ENCODE results near the gene ALDH16A1.

DNA sequence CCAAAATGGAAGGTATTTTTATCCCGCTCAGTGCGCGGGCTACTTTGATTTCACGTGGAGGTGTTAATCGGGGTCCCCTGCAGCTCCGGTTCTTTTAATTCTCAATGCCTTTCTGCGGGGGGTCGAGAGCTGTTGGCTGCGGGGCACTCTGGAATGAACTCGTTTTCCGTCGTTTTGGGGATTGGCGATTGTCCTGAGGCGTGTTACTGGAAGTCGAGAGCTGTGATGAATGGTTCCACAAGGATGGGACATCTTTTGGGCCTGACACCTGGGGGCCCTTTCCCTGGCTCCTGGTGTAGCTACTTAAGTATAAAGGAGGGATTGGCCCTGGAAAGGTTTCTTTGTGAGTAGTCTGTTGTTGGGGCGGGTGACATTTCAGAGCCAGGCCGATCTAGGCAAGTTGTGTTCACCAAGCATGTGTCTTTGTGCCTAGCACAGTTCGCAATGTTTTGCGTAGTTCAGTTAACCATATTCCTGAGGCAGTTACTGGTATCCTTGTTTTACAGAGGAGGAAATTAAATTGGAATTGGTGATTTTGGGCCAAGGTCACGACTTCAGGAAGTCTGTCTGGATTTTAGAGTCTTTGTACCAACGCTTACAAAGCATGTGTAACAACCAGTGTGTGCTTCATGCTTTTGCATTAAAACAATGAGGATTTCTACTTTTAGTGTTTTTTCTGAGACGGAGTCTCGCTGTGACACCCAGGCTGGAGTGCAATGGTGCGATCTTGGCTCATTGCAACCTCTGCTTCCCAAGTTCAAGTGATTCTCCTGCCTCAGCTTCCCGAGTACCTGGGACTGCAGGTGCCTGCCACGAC is 35.2 kb downstream of the ALDH16A1 start:
- TF ChIP-seq, protein P1, sequence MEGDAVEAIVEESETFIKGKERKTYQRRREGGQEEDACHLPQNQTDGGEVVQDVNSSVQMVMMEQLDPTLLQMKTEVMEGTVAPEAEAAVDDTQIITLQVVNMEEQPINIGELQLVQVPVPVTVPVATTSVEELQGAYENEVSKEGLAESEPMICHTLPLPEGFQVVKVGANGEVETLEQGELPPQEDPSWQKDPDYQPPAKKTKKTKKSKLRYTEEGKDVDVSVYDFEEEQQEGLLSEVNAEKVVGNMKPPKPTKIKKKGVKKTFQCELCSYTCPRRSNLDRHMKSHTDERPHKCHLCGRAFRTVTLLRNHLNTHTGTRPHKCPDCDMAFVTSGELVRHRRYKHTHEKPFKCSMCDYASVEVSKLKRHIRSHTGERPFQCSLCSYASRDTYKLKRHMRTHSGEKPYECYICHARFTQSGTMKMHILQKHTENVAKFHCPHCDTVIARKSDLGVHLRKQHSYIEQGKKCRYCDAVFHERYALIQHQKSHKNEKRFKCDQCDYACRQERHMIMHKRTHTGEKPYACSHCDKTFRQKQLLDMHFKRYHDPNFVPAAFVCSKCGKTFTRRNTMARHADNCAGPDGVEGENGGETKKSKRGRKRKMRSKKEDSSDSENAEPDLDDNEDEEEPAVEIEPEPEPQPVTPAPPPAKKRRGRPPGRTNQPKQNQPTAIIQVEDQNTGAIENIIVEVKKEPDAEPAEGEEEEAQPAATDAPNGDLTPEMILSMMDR (IDR thresholded peaks at IDR 0.05 in 4 of 5, conservative IDR thresholded peaks at IDR 0.05 in 1 of 5) = no peak
- TF ChIP-seq POLR2A (IDR thresholded peaks at IDR 0.05) = no peak

Data from gastrocnemius medialis (tissue), 4 donors.